LNCAP (cell line): Measurements from ENCODE around the gene TLK1.

Experiments used
- TF ChIP-seq, protein P1 (sequence below): fragments of 450-650 bp; IDR thresholded peaks from 2 replicates; pipeline ENCODE4 v1.5.1; 2017; ENCODE audit warnings: mild to moderate bottlenecking

TLK1 gene

DNA sequence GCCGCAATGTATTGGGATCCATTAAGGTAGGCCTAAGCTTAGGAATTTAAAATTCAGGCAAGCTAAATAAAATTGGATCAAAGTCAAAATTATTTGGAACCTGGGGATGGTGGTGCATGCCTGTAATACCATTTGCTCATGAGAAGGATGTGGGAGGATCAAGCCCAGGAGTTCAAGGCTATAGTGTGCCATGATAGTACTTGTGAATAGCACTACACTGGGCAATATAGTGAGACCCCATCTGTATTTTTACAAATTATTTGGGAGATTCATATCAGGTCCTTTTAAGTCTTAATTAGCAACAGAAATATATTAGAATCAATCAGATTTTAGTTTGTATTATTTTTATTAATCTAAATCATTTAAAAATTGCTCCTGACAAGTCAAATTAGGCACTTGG is 39.8 kb upstream of the TLK1 start:
- TF ChIP-seq, protein P1, sequence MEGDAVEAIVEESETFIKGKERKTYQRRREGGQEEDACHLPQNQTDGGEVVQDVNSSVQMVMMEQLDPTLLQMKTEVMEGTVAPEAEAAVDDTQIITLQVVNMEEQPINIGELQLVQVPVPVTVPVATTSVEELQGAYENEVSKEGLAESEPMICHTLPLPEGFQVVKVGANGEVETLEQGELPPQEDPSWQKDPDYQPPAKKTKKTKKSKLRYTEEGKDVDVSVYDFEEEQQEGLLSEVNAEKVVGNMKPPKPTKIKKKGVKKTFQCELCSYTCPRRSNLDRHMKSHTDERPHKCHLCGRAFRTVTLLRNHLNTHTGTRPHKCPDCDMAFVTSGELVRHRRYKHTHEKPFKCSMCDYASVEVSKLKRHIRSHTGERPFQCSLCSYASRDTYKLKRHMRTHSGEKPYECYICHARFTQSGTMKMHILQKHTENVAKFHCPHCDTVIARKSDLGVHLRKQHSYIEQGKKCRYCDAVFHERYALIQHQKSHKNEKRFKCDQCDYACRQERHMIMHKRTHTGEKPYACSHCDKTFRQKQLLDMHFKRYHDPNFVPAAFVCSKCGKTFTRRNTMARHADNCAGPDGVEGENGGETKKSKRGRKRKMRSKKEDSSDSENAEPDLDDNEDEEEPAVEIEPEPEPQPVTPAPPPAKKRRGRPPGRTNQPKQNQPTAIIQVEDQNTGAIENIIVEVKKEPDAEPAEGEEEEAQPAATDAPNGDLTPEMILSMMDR, result no peak

DNA sequence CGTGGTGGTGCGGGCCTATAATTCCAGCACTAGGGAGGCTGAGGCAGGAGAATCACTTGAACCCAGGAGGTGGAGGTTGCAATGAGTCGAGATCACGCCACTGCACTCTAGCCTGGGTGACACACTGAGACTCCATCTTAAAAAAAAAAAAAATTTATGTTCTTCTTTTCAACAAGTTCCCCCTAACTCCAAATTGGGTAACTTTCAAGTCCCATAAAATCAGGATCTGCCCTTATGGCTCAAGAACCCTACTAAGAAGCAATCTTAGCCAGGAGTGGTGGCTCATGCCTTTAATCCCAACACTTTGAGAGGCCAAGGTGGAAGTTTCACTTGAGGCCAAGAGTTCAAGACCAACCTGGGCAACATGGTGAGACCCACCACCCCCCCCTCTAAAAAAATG is 30.3 kb upstream of the TLK1 start:
- TF ChIP-seq, protein P1, result no peak

DNA sequence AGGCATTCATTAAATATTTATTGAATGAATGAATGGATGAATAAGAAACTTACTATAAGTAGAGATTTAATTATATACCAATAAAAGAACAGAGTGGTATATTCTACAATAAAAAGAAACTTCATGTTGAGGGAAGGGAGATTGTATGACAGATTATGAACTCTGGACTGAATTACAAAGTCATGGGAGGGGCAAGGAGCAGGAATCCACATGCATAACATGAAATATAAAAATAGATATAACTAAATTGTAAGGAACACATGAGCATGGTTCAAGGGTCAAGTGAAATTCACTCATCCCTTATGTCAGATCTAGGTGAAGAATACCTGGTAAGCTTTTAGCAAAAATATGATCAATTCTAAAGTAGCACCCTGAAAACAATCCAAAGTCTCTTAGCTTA is 27.1 kb upstream of the TLK1 start:
- TF ChIP-seq, protein P1, result no peak

DNA sequence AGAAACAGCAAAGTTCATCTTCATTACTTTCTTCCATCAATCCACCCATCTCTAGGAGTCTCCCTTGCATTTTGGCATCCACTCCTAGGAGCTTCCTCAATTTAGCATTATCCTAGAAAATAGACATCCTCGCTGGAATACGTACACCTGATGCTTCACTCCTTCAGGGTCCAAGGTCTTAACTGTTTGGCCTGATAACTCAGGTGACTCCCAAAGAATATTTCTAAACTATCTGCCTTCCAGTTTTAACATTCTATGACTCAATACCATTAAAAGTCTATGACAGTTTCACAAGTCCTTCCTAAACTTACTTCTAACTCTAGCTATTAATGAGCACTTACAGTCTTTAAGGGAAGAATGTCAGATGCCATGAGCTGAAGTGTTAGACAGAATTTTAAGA is 26.5 kb upstream of the TLK1 start:
- TF ChIP-seq, protein P1, result no peak

DNA sequence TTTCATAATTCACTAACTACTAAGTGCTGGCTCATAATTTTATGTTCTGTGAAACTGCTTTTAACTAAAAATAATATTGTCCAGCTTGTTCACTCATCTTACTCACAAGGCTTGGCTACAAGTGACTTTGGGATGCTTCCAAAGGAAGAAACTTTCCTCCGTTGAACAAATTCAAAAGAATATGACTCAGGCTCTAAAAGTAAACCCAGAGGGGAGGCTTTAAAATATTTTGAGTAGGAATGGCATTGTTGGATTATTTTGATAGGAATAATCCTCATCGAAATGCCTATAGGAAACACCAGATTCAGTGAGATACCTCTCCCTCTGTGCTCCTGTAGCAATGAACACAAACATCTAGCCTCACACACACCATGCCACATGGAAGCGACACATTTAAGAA is 25.2 kb upstream of the TLK1 start:
- TF ChIP-seq, protein P1, result no peak

DNA sequence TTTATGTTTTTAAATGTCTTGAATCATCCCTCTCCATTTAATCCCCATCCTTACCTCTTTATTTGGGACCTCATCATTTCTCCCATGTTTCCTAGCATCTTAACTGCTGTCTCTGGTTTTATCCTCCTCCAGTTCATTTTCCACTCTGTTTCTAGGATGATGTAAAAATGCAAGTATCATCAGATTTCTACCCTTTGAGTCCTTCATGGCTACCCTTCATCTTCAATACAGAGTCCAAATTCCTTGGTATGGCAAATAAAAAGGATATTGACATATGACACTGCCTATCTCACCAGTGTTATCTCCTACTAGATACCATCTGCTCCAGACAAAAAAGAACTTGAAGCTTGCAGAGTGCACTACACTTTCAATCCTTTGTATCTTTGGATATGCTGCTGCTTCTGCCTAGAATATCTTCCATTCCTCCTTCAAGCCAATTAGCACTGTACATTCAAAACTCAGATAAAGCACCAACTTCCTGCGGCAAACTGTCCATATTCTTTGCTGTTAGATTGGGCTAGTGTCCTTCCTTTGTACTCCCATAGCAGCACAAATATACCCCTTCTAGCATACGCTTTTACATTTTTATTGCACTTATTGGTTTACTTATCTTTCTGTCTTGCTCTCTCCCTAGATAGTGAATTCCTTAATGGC is 24.6 kb upstream of the TLK1 start:
- TF ChIP-seq, protein P1, result no peak

DNA sequence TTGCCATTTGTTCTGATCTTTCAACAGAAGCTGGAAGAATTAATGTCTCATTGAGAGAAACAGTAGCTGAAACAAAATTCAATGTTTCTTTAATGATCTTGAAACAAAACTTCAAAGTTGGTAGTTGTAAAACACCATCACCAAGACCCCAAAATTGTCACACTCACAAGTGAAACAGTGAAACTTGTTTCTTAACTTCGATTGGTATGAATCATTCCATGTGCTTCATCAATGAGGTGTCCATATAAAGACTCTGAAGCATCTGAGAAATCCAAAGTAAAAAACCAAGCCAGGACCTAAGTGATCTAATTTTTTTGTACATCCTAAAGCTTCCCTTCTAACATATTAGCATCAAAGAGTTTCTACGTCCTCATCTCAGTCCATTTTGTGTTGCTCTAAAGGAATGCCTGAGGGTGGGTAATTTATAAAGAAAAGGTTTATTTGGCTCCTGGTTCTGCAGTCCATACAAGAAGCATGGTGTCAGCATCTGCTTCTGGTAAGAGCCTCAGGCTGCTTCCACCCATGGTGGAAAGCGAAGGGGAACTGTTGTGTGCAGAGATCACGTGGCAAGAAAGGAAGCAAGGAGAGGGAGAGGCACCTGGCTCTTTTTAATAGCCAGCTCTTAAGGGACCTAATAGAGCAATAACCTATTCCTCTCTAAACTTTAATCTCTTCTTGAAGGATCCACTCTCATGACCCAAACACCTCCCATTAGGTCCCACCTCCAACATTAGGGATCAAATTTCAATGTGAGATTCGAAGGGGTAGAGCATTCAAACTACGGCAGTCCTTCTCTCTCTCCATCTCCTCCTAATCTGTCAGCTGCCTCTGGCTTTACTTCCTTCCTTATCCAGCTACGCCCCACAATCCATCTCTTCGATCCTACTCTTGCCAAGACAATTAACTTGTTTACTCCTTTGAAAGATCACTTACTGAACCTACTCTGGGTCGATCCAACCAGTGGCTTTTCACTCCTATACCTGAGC is 20.7 kb upstream of the TLK1 start:
- TF ChIP-seq, protein P1, result no peak
